ENCODE data around the gene DCLRE1B.

DCLRE1B gene

GRCh38 chr1:113924473-113924872 is 19.3 kb downstream of the DCLRE1B start:
- peaks cover 49% of the 10 kb centered on the region for H3K27me3 Mint-ChIP-seq (ENCODE audit: low read depth, poor library complexity)

GRCh38 chr1:113928187-113928930 is 23.2 kb downstream of the DCLRE1B start:
- no peaks in the 10 kb centered on the region for H3K9me3 Mint-ChIP-seq
- peaks cover 48% of the 10 kb centered on the region for H3K4me1 Mint-ChIP-seq
- peaks cover 32% of the 10 kb centered on the region for H3K27me3 Mint-ChIP-seq (ENCODE audit: low read depth, poor library complexity)
- peak overlapping the region; percentile 91 for H3K4me3 Mint-ChIP-seq
- peak overlapping the region; percentile 96 for H3K27ac Mint-ChIP-seq
- DNase-seq, result no peak
- TF ChIP-seq CTCF (IDR thresholded peaks at IDR 0.05), result no peak
- H3K36me3 Mint-ChIP-seq (ENCODE audit: low read depth), result no peaks in the 10 kb centered on the region

More at GRCh38 chr1:113924473-113924872, 19.3 kb downstream of the DCLRE1B start:
- TF ChIP-seq CTCF (IDR thresholded peaks at IDR 0.05), result no peak
- no peak overlapping the region for H3K4me3 Mint-ChIP-seq
- H3K4me1 Mint-ChIP-seq, result peaks cover 16% of the 10 kb centered on the region
- H3K9me3 Mint-ChIP-seq, result no peaks in the 10 kb centered on the region
- no peak overlapping the region for H3K27ac Mint-ChIP-seq
- no peaks in the 10 kb centered on the region for H3K36me3 Mint-ChIP-seq (ENCODE audit: low read depth)
- DNase-seq, result no peak

GRCh38 chr1:113928941-113929749 is 24.0 kb downstream of the DCLRE1B start, which contains the start of gene HIPK1:
TSS of gene HIPK1 (plus strand) at chr1:113929324.
- DNase-seq, result peak; percentile 95
- H3K27ac Mint-ChIP-seq, result peak within 1 kb of the TSS; percentile 99
- H3K36me3 Mint-ChIP-seq (ENCODE audit: low read depth), result peaks cover 4% of the 10 kb centered on the region
- peaks cover 55% of the 10 kb centered on the region for H3K4me1 Mint-ChIP-seq
- no peaks in the 10 kb centered on the region for H3K9me3 Mint-ChIP-seq
- no peak for TF ChIP-seq CTCF (IDR thresholded peaks at IDR 0.05)
- H3K4me3 Mint-ChIP-seq, result peak within 1 kb of the TSS; percentile 97
- H3K27me3 Mint-ChIP-seq (ENCODE audit: low read depth, poor library complexity), result peaks cover 25% of the 10 kb centered on the region

- Mint-ChIP-seq H3K36me3 (ENCODE audit: low read depth) (peaks cover 4% of the 10 kb centered on the region), H3K27ac (peak overlapping the region; percentile 99), H3K9me3 (no peaks in the 10 kb centered on the region), H3K4me1 (peaks cover 57% of the 10 kb centered on the region), H3K27me3 (ENCODE audit: low read depth, poor library complexity) (peaks cover 17% of the 10 kb centered on the region), H3K4me3 (peak overlapping the region; percentile 97)
- no peak for DNase-seq
- no peak for TF ChIP-seq CTCF (IDR thresholded peaks at IDR 0.05)
These were observed 24.8 kb downstream of the DCLRE1B start for GRCh38 chr1:113929750-113930498.

GRCh38 chr1:113930499-113931161 is 25.5 kb downstream of the DCLRE1B start:
- DNase-seq, result peak; percentile 11

More at GRCh38 chr1:113930499-113931161, 25.5 kb downstream of the DCLRE1B start:
- Mint-ChIP-seq H3K27me3 (ENCODE audit: low read depth, poor library complexity) (peaks cover 10% of the 10 kb centered on the region), H3K4me1 (peaks cover 57% of the 10 kb centered on the region), H3K4me3 (peak overlapping the region; percentile 97), H3K9me3 (no peaks in the 10 kb centered on the region), H3K27ac (peak overlapping the region; percentile 99), H3K36me3 (ENCODE audit: low read depth) (peaks cover 4% of the 10 kb centered on the region)
- TF ChIP-seq CTCF (IDR thresholded peaks at IDR 0.05), result no peak

Data from nephron progenitor cell (in vitro differentiated cells).